ENCODE results near the gene AMPH.
"Not testable (repeated sequence)": the region's sequence is repeated elsewhere in the genome, so short reads cannot be mapped to it uniquely, and the experiment has no call there.

AMPH gene

DNA sequence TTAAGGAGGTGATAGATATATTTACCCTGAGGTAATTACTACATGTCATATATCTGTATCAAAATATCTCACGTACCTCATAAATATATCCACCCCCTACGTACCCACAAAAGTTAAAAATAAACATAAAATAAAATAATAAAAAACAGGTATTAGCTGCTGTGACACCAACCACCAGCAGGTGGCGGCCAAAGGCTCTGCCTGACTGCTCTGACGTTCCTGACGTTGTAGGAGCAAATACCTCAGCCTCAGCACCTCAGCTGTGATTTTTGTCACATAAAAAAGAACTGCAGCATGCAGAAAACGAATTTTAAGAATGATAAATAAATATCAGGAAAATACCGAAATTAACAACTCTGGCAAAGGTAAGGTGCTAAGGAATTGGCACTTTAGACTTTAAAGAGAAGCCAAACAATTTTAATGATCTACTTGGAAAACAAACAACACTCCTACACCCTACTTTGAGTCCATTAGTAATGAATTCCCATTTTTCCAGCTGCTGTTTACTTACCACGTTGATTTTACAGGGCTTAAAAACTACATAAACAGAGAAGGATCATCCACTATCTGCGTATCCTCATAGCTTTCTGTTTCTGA is 232.3 kb downstream of the AMPH start:
- peak; percentile 17 to 51 for DNase-seq (ENCODE audit: low read depth in 1 of 2, low spot score in 1 of 2)

DNA sequence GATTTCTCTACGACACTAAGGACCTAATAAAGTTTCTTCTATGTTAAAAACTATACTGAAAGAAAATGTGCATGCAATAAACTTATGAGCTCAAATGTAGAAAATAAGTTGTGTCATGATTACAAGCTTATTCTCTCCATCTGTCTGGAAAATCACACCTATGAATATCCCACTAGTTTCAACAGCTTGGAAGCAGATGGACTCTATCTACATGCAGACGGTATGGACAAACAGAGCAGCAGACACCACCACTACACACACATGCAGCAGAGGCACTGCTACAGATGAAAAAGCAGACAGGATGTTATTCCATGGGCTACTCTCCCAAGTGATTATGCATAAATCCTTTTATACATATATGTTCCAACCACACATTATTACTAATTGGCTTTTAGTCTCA is 234.3 kb downstream of the AMPH start:
- no peak for DNase-seq (ENCODE audit: low read depth in 1 of 2, low spot score in 1 of 2)

- not testable (repeated sequence) for DNase-seq (ENCODE audit: low read depth in 1 of 2, low spot score in 1 of 2)
These were observed 235.1 kb downstream of the AMPH start for GRCh38 chr7:38395921-38396552.

DNA sequence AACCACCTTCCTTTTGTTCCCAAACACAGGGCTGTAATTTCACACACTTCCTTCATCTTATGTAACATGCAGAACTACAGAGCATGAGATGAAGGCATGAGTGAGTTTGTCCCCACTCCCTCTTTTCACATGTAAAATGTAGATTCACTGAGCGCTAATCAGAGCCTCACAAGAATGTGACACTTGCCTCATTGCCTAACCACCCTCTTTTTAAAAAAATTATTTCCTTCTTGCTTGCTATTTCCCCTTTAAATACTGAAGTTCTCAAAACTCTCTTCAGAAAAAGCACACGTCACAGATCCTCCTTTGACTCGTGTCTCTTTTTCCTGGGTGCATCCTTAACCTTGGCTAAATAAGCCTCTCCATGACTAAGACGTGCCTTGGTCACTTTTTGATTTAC is 236.5 kb downstream of the AMPH start:
- DNase-seq (ENCODE audit: low read depth in 1 of 2, low spot score in 1 of 2), result no peak

- DNase-seq (ENCODE audit: low read depth in 1 of 2, low spot score in 1 of 2), result no peak
These were observed 237.3 kb downstream of the AMPH start for GRCh38 chr7:38393874-38394273.

DNA sequence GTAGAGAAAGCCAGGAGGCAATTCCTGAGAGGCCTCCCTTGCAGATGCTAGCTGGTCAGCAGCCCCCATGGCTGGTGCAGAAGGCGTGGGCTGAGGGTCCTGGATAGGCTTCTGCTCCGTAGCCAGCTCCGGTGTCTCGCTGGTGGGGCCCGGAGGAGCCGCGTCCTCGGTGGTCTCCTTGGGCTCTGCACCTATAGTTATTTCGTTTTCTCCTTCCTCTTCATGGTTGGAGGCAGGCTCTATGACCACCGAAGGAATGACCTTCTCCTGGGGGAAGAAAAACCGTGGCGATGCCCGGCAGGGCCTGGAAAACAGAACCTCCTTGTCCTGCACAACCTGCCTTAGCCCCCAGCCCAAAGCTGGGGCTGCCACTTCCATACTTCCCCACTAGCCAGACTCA is 239.4 kb downstream of the AMPH start:
- DNase-seq (ENCODE audit: low read depth in 1 of 2, low spot score in 1 of 2), result no peak

GRCh38 chr7:38385682-38386081 is 245.5 kb downstream of the AMPH start:
- no peak for DNase-seq (ENCODE audit: low read depth in 1 of 2, low spot score in 1 of 2)

DNA sequence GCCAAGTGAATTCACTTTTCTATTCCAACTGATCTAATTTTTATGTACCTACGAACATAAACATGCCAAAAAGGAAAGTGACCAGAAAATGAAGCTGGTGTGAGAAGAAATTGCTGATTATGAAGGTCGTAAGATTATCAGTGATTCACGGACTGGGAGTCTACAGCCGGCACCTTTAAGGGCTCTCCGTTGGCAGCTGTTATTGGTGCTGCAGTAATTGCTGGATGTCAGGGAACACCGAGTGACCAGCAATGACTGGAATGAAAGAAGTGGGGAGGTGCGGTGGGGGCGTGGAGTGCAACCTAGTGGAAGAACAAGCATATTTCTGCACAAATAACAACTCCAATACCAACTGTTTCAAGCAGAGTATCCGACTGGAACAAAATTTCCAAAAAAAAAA is 247.9 kb downstream of the AMPH start:
- DNase-seq (ENCODE audit: low read depth in 1 of 2, low spot score in 1 of 2), result no peak

- DNase-seq (ENCODE audit: low read depth in 1 of 2, low spot score in 1 of 2), result no peak
These were observed 248.5 kb downstream of the AMPH start for GRCh38 chr7:38382684-38383083.

- DNase-seq (ENCODE audit: low read depth in 1 of 2, low spot score in 1 of 2), result no peak
These were observed 255.7 kb downstream of the AMPH start for GRCh38 chr7:38375453-38375852.

DNA sequence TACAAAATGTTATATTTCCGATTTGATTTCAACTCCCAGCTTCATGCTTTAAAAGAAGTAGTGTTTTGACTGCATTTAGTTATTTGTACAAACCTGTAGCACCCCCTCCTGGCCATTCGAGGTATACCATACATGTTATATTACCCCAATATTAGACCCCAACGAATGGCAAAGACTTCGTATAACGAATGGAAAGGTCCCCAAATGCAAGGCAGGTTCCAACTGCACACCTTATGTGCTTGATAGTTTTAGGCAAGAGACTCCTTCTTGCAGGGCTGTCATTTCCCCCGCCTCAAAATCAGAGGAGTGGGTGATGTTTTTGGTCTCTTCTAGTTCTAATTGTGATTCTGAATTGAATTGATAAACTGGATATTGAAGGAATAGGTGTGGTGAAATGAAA is 256.7 kb downstream of the AMPH start:
- no peak for DNase-seq (ENCODE audit: low read depth in 1 of 2, low spot score in 1 of 2)

- DNase-seq (ENCODE audit: low read depth in 1 of 2, low spot score in 1 of 2), result no peak
These were observed 258.0 kb downstream of the AMPH start for GRCh38 chr7:38373155-38373554.

GRCh38 chr7:38372290-38372689 is 258.9 kb downstream of the AMPH start:
- no peak for DNase-seq (ENCODE audit: low read depth in 1 of 2, low spot score in 1 of 2)

DNA sequence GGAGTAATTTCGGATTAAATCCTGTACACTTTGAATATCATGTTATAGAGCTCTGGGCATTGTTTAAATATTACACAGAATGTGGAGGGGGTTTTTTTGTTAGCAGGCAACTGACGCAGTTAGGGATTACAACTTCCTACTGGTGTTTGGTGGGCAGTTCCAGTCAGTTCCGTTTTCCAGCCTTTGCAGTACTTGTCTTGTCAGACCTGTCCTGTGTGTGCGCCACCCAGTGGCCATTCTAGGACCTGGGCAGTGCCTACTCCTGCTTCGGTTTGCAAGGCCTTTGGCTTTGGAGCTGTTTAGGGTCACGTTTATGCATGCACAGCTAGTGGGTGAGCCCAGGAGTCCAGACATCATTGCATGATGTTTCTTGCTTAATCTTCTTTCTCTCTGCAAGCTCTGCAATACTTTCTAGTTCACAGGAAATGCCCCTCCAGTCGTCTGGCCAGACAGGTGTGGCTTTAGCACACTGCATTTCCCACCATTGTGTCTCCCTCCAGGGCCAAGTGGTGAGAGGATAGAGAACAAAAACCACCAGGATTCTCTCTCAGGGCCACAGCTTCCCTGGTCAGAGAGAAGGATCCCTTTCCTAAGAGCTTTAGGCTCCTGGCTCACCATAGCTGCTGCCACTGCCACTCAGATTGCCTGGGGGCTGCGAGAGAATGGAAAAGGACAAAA is 261.2 kb downstream of the AMPH start:
- peak; percentile 41 to 71 for DNase-seq (ENCODE audit: low read depth in 1 of 2, low spot score in 1 of 2)

GRCh38 chr7:38368191-38368605 is 263.0 kb downstream of the AMPH start:
- DNase-seq (ENCODE audit: low read depth in 1 of 2, low spot score in 1 of 2), result peak; percentile 47 to 53

DNA sequence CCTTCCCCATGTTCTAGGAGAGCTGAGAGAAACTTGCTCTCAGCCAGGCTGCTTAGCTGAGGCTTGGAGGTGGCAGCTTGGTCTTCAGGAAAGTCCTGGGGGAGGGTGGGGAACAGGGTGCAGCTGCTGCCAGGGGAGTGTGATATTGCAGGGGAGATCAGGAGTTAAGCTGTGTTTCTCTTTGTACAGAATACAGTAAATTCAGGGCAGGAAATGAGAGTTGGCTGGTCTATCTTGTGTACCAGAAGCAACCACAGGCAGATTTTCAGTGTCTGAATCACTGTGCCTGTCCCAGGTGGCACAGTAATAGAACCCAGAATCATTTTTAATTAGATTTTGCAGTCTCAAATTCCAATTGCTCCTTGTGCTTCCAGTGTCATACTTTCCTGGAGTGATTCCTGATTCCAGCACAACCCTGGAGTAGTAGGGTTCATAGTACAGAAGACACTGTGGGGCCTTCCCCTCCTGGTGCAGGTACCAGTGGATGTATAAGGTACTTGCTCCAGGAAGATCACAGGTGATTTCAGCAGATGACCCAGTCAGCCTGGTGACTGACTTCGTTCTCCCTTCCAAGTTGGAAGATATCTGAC is 263.8 kb downstream of the AMPH start:
- no peak for DNase-seq (ENCODE audit: low read depth in 1 of 2, low spot score in 1 of 2)

GRCh38 chr7:38363379-38363778 is 267.8 kb downstream of the AMPH start:
- DNase-seq (ENCODE audit: low read depth in 1 of 2, low spot score in 1 of 2), result peak; percentile 54 to 60

GRCh38 chr7:38362611-38363237 is 268.4 kb downstream of the AMPH start:
- not testable (repeated sequence) for DNase-seq (ENCODE audit: low read depth in 1 of 2, low spot score in 1 of 2)

DNA sequence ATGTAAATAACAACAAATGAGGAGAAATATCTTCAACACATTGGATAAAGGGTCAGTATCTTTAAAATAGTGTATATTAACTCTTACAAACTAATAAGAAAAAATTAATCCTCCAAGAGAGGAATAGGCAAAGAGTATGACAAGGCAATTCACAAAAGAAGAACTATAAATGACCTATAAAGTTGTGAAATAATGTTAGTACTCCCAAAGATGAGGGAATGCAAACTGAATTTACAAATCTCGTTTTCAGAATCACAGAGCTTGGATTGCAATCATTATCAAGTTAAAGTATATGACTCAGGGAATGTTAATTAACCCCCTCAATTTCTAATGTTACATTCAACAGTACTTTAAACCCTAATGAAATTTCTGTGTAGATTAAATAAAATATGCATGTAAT is 270.4 kb downstream of the AMPH start:
- DNase-seq (ENCODE audit: low read depth in 1 of 2, low spot score in 1 of 2), result no peak

- DNase-seq (ENCODE audit: low read depth in 1 of 2, low spot score in 1 of 2), result peak; percentile 62 to 63
These were observed 272.0 kb downstream of the AMPH start for GRCh38 chr7:38359071-38359601.

DNA sequence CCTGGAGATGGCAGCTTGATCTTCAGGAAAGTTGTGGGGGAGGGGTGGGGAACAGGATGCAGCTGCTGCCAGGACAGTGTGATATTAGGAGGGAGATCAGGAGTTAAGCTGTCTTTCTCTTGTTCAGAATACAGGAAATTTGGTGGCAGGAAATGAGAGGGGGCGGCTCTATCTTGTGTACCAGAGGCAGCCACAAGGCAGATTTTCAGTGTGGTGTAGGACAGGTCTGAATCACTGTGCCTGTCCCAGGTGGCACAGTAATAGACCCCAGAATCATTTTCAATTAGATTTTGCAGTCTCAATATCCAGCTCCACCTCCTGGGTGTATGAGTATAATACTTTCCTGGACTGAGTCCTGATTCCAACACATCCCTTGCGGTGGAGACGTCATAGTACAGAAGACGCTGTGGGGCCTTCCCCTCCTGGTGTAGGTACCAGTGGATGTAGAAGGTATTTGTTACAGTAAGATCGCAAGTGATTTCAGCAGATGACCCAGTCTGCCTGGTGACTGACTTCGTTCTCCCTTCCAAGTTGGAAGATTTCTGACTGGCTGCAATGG is 272.8 kb downstream of the AMPH start:
- DNase-seq (ENCODE audit: low read depth in 1 of 2, low spot score in 1 of 2), result not testable (repeated sequence)

All from stimulated activated CD4-positive, alpha-beta T cell treated with anti-CD3 and anti-CD28 coated beads, Interleukin-15, amount 100 ng/mL, for 1 hour (primary cell).